Cardiac septum (tissue), 1 donor: ENCODE data around the gene AVPR1B. TPM values are rescaled to one million over a fixed set of nuclear protein-coding genes. Genes with fewer than 3 reads are reported as not detected.
"Not testable (repeated sequence)": the region's sequence is repeated elsewhere in the genome, so short reads cannot be mapped to it uniquely, and the experiment has no call there.

Experiments used
- DNase-seq: peaks from one replicate; pipeline ENCODE4 v3.0.0-alpha.2; 2020; ENCODE audit warnings: low spot score
- intact Hi-C: fragments of 100-400 bp; cut with DNase I; formaldehyde crosslinking; loops from one replicate; pipeline ENCODE4 v1.14.0; 2022
- total RNA-seq: library from RNA; stranded (reverse); fragmentation: NEBNext Ultra II Directional; extraction: Animal tissue kit (Norgen Biotek cat#: 25700); gene quantifications from one replicate; pipeline ENCODE4 v1.2.1, GENCODE V29; 2021
- donor health status: DM: no; HTN: no; CAD: no.

The AVPR1B gene
- total RNA-seq, 1 donor from 2014 or later: not detected

DNA sequence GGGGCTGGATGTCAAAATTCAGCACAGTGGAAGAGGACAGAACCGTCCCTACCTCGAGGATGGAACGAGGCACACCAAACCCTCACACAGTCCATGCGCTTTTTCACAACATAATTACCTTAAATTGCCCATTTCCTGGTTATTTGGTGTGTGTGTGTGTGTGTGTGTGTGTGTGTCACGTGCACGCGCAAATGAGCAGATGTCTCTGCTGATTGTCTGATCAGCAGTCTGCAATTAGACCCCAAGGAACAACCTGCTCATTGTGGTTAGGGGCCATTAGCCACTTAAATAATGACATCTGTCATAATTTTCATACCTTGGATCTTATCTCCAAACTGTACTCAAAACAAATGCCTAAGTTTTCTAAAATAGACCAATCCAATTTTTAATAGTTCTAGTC is 23.2 kb downstream of the AVPR1B start:
- intact Hi-C loops: no loop called here

DNA sequence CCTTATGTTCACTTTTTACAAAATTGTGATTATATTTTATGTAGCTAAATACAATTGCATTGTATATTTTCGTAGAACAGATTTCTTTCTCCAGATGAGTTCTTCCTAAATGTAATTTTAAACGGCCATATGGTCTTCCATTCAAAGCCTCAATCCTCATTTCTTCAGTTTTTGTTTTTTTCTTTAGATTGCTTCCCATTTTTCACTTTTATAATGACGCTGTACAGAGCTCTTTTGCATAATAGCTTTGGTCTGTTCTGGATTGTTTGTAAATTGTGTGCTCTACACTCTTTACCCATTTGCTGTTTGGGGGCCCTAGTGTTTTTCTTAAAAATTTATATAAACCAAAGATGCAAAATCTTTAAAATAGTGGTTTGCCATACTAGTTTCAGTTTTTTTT is 27.8 kb downstream of the AVPR1B start:
- intact Hi-C loops: no loop called here

More for the DNA sequence above, 23.2 kb downstream of the AVPR1B start:
- DNase-seq: no peak

DNA sequence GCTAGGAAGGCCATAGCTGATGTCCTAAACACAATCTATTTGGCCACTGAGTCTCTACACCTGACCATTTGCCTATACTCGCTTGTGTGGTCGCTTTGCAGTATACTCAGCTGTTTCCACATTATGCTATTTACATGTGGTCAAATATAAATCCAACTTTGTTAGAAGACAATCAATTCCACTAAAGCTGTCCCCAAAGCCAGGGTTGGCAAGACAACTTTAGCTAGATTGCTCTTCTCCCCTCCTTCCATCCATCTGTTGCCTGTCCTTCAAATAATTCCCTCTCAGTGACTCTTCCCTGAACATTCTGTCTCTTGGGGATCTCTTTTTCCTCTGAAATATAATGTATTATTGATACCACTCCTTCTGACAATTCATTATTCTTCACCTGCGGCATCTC is 30.1 kb downstream of the AVPR1B start:
- intact Hi-C loops: no loop called here
- DNase-seq: no peak

More for the DNA sequence above, 27.8 kb downstream of the AVPR1B start:
- DNase-seq: no peak

DNA sequence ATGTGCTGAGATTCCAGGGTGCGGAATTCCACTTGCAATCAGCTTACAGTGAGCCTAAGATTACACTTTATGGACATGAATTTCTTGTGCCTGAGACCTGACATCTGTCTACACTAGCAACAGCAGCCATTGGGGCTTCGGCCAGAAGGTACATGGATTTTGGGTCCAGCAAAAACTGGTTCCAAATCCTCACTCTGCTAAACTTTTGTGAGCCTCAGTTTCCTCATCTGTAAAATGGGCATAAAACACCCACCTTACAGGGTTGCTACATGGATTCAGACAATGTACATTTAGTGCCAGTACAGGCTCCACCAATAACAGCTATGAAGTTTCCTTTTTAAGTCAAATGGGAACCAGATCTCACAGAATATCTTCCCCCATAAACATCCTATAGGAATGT is 33.4 kb downstream of the AVPR1B start:
- DNase-seq: no peak
- intact Hi-C loops: no loop called here

DNA sequence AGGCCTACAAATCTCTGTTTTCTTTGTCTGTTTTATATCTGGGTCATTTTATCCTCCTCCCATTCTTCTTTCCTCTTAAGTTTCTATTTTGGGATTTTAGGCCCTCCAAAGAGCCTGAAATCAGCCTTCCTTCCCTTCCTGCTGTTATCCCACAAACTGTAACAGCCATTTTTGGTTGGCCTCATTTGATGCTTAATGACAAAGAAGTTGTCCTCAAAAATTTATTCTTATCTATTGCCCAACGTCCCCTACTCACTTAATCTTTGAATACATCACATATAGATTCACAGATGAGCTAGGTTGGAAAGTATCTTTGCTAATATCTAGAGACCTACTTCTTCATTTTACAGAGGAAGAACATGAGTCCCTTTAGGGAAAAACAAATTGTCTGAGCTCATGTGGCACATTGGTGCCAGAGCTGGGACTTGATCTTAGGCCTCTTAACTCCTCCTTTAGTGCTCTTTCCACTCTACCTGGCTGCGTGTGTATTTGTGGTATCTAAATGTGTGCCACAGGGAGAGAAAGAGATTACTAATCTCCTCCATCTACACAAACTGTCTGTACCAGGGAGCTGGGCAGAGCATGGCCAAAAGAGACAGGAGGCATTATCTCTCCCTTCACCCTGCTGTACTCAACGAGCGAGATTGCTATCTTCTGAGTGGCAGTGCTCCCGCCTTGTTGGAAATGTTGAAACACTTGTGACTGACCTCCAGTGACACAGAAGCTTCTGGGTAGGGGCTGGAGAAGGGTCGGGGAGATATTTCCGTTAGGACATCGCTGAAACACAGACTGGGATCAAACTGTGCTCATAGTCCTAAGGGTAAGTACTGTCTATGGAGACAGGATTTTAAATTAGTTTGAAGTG is 34.1 kb downstream of the AVPR1B start:
- intact Hi-C loops: no loop called here
- no peak for DNase-seq

DNA sequence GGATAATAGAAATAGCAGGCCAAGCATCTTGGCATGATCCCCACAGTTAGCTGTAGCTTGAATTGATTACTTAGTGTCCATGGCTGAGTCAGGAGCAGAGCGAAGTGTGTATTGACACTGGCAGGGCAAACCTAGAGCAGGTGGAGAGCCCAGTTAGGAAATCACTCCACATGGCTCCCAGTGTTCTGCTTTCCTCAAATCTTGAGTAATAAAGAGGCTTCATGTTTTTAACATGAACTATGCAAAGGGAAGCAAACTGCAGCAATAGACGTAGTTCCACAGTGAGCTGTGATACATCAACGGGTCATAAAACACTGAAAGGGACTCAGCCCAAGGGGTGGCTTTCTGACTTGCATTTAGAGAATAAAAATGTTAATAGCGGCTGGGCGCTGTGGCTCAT is 35.3 kb downstream of the AVPR1B start:
- DNase-seq: no peak
- intact Hi-C loops: no loop called here

DNA sequence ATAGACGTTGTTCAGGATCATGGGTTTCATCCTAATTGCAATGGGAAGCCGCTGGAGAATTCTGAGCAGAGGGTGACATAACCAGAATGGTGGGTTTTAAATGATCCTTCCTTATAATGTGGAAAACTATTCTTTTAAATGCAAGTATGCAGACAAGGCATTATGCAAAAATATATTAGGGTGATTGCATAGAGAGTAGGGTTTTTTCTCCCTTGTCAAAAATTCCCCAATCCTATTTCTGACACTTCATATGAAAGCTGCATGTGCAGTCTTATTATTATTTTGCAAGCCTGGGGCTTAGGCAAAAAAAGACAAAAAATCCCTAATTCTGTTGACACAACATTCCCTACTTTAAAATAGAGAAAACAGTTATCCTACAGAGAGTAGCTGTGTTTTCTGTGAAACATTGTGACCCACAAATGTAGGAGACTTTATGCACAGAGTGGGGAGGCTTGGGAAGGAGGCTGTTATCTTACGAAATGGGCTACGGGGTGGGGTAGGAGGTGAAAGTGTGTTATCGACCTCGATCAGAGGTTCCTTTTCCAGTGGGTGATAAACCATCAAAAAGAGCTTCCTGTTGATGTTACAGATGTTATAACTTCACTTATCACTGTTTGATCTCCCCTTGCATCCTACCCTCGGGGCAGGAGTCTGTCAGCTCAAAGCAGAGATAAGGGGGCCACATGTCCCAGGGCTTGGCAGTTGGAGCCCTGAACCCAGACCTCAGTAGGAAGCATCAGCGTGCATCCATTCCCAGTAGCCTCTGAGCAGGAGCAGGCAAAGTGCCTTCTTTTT is 37.0 kb downstream of the AVPR1B start:
- intact Hi-C loops: no loop called here
- no peak for DNase-seq

DNA sequence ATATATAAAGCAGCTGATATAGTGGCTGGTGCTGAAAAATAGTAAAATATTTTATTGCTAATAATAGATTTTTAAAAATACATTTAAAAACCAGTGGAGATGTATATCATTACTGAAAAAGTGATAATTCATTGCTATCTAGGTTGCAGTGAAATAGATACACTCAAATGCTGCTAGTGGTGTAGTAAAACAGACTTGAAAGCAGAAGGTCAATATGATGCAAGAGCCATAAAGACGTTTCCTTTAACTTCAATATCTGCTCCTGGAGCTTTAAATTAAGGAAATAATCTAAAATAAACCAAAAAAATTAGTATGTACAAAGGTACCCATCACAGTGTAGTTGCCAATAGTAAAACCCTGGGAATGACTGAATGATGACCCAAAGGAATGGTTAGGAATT is 38.1 kb downstream of the AVPR1B start:
- intact Hi-C loops: no loop called here
- no peak for DNase-seq

DNA sequence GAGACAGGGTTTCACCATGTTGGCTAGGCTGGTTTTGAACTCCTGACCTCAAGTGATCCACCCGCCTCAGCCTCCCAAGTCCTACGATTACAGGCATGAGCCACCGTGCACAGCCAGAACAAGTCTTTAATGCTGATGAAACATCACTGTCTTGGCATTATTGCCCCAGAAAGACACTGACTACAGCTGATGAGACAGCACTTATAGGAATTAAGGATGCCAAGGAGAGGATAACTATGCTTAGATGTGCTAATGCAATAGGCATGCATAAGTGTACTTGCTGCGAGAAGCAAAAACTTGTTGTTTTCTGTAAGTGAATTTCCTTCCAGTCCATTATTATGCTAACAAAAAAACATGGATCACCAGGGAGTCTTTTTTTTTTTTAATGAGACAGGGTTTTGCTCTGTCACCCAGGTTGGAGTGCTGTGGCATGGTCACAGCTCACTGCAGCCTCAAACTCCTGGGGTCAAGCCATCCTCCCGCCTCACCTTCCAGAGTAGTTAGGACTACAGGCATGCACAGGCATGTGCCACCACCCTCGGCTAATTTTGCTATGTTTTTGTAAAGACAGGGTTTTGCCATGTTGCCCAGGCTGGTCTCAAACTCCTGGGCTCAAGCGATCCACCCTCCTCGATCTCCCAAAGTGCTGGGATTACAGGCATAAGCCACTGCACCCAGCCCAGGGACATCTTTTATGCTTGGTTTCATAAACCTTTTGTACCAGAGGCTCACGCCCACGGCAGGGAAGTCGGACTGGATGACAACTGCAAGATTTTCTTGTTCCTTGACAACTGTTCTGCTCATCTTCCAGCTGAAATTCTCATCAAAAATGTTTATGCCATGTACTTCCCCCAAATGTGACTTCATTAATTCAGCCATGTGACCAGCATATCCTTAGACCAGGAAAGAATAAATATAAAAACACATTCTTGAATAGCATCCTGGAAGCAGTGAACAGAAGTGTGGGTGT is 41.1 kb downstream of the AVPR1B start:
- no peak for DNase-seq
- intact Hi-C loops: no loop called here

DNA sequence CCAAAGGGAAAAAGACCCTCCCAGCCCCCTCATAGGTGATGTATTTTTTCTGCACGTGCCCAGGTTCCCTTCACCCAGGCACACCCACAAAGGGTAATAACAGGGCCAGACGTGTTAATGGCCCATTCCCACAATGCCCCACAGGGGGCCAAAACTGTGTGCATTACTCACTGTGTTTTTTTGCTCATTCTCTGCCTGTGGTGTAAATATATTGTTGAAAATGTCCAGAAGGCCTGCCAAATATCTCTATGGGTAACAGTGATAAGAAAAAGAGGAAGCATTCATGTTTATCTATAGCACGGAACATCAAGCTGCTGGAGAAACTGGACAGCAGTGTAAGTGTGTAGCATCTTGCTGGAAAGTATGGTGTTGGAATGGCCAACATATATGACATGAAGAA is 42.3 kb downstream of the AVPR1B start:
- no peak for DNase-seq
- intact Hi-C loops: no loop called here

DNA sequence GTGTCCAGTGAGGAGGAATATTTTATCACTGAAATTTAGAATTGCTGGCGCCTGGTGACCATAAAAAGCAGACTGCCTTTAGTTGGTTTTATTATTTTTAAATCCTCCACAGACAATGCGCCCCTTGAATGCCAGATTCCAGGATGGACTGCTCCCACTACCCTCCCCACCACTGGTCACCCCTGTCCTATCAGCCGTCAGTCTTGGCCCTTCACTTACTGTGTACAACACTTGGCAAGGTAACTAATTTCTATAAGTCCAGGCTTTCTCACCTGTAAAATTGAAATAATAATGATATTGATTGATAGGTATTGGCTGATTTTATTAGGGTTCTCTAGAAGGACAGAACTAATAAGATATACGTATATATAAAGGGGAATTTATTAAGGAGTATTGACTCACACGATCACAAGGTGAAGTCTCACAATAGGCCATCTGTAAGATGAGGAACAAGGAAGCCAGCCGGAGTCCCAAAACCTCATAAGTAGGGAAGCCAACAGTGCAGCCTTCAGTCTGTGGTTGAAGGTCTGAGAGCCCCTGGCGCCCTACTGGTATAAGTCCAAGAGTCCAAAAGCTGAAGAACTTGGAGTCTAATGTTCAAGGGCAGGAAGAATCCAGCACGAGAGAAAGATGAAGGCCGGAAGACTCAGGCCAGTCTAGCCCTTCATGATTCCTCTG is 46.4 kb downstream of the AVPR1B start:
- DNase-seq: no peak
- intact Hi-C loops: no loop called here

DNA sequence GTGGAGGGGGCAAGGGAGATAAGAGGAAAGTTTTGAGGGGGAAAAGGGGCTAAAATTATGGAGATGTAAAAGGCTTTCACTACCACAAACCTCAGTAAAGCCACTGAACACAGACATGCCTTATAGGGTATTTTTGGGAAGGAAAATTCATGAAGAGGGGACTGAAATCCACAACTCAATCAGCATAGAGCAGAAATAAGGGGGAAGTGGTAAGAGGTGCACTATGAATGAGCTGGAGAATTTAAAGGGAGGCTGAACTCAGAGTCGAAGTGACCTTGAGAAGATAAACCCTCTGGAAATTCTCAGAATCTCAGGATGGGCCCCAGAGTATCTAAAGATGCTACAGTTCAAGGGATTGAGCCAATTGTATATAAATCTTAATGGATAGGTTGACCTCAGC is 48.9 kb downstream of the AVPR1B start:
- no peak for DNase-seq
- intact Hi-C loops: no loop called here

DNA sequence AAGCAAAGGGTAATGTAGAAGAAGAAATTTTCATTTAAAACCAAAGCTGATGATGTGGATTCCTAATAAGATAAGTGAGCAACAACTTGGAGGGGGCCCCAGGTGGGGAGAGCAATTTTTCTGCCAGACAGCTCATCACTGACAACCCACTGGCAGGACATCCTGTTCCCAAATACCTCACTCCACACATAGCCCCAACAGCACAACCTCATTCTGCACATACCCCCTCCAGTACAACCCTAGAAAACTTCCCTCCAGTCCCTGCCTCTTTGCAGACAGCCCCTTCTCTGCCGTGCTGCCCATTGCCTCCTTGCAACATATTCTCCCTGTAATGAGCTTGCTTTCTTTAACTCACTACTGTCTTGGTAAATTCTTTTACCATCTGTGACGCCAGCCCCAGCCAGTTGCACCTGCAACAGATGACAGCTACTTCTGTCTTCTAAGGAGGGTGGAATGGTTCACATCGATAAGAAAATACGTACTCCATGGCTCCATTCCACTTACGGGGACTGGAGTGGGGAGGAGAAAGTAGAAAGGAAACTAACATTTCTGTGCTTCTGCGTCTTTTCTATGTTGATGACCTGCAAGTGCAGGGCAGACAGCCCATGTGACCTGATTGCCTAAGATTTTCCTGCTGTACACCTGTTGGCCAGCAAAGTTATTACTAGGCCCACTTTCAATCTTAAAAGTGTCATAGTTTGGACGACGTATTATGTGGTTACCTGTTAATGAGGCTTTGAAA is 49.5 kb downstream of the AVPR1B start:
- intact Hi-C loops: no loop called here
- no peak for DNase-seq

DNA sequence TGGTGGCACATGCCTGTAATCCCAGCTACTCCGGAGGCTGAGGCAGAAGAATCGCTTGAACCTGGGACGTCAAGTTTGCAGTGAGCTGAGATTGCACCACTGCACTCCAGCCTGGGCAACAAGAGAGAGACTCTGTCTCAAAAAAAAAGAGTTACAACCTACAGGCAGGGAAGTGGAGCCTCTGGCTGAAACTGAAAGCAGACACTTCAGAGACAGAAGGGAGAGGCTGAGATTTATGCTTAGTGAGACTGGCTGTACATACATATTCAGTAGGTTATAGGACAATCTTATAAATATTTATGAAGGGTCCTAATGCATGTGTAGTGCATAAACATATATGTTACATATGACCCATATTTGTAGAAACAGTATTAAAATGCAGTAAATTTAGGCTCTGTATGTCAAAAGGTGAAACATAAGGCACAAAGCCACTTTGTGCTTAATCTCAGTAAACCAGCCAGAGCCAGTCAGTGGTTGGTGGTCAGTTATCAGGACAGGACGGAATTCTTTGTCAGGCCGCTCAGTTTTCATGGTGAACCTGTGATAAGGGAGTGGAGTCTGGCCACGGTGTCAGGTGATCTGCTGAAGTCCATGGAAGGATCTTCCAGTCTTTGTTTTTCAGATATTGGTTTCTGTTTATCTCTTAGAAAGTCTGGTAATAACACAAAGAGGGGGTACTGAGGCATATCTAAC is 50.6 kb downstream of the AVPR1B start:
- no peak for DNase-seq
- intact Hi-C loops: no loop called here

DNA sequence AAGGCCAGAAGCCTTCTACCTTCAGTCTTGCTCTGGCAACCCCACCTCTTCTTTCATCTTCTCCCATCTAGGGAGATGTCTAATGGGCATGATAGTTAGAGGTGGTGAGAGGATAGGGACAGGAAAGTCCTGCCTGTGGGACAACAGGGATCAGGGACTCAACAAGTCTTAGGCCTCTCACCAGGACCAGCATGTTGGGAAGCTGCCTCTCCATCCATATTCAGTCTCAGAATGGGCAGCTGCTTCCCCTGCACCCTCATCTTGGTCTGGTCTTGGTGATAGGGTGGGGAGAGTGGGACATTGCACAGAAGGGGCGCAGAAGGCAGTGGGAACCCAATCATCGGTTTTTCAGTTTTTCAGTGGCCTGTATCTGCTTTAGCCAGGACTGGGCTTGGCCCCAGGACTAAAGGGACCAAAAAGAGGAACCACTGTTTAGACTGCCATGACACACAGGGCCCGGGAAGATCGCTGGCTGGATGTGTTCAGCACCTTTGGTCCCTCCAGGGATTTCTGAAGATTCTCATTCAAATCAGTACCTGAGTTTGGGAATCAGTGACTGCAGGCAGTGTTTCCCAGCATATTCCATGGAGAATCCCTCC is 51.5 kb downstream of the AVPR1B start:
- DNase-seq: no peak
- intact Hi-C loops: no loop called here

DNA sequence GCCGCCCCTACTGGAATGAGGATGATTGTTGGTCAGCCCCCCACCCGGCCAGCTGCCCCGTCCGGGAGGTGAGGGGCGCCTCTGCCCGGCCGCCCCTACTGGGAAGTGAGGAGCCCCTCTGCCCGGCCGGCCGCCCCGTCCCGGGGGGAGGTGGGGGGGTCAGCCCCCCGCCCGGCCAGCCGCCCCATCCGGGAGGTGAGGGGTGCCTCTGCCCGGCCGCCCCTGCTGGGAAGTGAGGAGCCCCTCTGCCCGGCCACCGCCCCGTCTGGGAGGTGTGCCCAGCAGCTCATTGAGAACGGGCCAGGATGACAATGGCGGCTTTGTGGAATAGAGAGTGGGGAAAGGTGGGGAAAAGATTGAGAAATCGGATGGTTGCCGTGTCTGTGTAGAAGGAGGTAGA is 52.7 kb downstream of the AVPR1B start:
- intact Hi-C loops, DNase-seq: not testable (repeated sequence)

DNA sequence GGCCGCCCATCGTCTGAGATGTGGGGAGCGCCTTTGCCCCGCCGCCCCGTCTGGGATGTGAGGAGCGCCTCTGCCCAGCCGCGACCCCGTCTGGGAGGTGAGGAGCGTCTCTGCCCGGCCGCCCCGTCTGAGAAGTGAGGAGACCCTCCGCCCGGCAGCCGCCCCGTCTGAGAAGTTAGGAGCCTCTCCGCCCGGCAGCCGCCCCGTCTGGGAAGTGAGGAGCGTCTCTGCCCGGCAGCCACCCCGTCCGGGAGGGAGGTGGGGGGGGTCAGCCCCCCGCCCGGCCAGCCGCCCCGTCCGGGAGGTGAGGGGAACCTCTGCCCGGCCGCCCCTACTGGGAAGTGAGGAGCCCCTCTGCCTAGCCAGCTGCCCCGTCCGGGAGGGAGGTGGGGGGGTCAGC is 53.2 kb downstream of the AVPR1B start:
- intact Hi-C loops, DNase-seq: not testable (repeated sequence)

DNA sequence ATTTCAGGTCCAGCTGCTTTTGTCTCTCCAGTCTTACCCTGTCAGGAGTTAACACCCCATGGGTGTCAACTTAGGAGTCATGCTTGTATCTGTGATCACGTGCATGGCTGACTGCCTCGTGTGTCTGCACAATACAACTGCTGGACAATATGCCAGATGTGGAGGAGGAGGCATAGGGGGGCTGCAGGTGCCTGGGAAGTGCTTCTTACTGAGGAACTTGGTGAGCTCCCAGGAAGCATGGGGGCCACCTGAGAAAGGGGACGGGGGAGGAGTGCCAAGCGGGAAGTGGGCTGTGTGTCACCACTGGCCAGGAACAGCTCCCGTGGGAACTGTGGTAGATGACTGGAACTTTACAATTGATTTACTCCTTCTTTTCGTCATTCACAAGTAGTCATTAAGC is 54.7 kb downstream of the AVPR1B start:
- DNase-seq: no peak
- intact Hi-C loops: no loop called here
